HG02973 (cell line): ENCODE measurements around the gene COL1A1.

Source experiments
- ATAC-seq: cut with Tn5 transposase; IDR thresholded peaks from one replicate; pipeline ENCODE4 v1.9.1; 2021; ENCODE audit warnings: moderate library complexity; ENCODE audit not compliant: unreplicated experiment

Gene COL1A1

GRCh38 chr17:50187751-50188530 lies 13.5 kb downstream of the COL1A1 start:
- ATAC-seq, result no peak

GRCh38 chr17:50187394-50187725 lies 14.1 kb downstream of the COL1A1 start:
- no peak for ATAC-seq

GRCh38 chr17:50186661-50187393 lies 14.6 kb downstream of the COL1A1 start:
- ATAC-seq, result no peak

GRCh38 chr17:50185631-50186471 lies 15.6 kb downstream of the COL1A1 start:
- ATAC-seq, result no peak

GRCh38 chr17:50184611-50185398 lies 16.6 kb downstream of the COL1A1 start:
- ATAC-seq, result no peak

GRCh38 chr17:50184064-50184463 lies 17.4 kb downstream of the COL1A1 start:
- ATAC-seq, result no peak

GRCh38 chr17:50183421-50183994 lies 17.9 kb downstream of the COL1A1 start:
- no peak for ATAC-seq

GRCh38 chr17:50182783-50183420 lies 18.5 kb downstream of the COL1A1 start:
- ATAC-seq, result no peak

GRCh38 chr17:50181591-50182560 lies 19.6 kb downstream of the COL1A1 start:
- ATAC-seq, result no peak

GRCh38 chr17:50181144-50181543 lies 20.3 kb downstream of the COL1A1 start:
- ATAC-seq, result no peak

- ATAC-seq, result no peak
Observed at GRCh38 chr17:50180620-50181019, 20.8 kb downstream of the COL1A1 start.

- ATAC-seq, result no peak
Observed at GRCh38 chr17:50180111-50180510, 21.3 kb downstream of the COL1A1 start.

- ATAC-seq, result no peak
Observed at GRCh38 chr17:50177983-50178834, 23.2 kb downstream of the COL1A1 start.

- no peak for ATAC-seq
Observed at GRCh38 chr17:50177476-50177875, 24.0 kb downstream of the COL1A1 start.

GRCh38 chr17:50176559-50177357 lies 24.7 kb downstream of the COL1A1 start:
- no peak for ATAC-seq

- ATAC-seq, result no peak
Observed at GRCh38 chr17:50175035-50175807, 26.2 kb downstream of the COL1A1 start.
